ENCODE results near the gene ZFP92. TPM values are rescaled to one million over a fixed set of nuclear protein-coding genes. Genes with fewer than 3 reads are reported as not detected.

Gene ZFP92
- polyA plus RNA-seq, 1 donor from 2014 or later = not detected

DNA sequence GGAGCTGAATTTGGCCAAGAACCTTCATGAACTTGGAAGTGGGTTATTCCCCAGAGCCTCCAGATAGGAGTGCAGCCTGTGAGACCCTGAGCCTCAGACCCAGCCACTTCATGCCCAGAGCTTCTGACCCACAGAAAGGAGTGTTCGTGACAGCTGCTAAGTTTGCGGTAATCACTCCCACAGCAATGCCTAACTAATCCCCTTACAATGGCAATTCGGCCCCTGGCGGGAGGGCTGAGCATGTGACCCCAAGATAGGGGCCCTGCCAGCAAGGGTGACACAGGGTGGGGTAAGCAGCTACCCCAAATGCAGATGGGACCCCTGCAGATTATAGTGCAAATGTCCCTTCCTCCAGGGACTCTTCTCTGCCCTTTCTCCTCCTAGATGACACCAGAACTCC lies 32.7 kb upstream of the ZFP92 start:
- no peak overlapping the region for H3K9ac ChIP-seq (ENCODE audit: low read length)
- H3F3A ChIP-seq (ENCODE audit: insufficient read depth, low read length, poor library complexity, severe bottlenecking) = no peaks in the 10 kb centered on the region
- no peaks in the 10 kb centered on the region for H3K27me3 ChIP-seq (ENCODE audit: insufficient read depth, low read depth, low read length)
- H3K9me2 ChIP-seq (ENCODE audit: insufficient read depth, low read length) = no peaks in the 10 kb centered on the region
- no peak overlapping the region for H3K4me2 ChIP-seq (ENCODE audit: low read length)
- no peak overlapping the region for H2AFZ ChIP-seq (ENCODE audit: low read depth, low read length)
- no peak overlapping the region for H3K27ac ChIP-seq (ENCODE audit: low read length)
- H4K20me1 ChIP-seq (ENCODE audit: insufficient read depth) = no peaks in the 10 kb centered on the region
- H3K36me3 ChIP-seq (ENCODE audit: insufficient read depth, low read length) = no peaks in the 10 kb centered on the region
- H3K9me3 ChIP-seq (ENCODE audit: low read length) = no peaks in the 10 kb centered on the region
- no peak for TF ChIP-seq SMC3 (conservative IDR thresholded peaks at IDR 0.05; ENCODE audit: poor library complexity)
- TF ChIP-seq MXI1 (conservative IDR thresholded peaks at IDR 0.05; ENCODE audit: poor library complexity, severe bottlenecking) = no peak
- no peak for TF ChIP-seq TAF1 (IDR thresholded peaks at IDR 0.05; ENCODE audit: low read depth)
- TF ChIP-seq, protein P1, sequence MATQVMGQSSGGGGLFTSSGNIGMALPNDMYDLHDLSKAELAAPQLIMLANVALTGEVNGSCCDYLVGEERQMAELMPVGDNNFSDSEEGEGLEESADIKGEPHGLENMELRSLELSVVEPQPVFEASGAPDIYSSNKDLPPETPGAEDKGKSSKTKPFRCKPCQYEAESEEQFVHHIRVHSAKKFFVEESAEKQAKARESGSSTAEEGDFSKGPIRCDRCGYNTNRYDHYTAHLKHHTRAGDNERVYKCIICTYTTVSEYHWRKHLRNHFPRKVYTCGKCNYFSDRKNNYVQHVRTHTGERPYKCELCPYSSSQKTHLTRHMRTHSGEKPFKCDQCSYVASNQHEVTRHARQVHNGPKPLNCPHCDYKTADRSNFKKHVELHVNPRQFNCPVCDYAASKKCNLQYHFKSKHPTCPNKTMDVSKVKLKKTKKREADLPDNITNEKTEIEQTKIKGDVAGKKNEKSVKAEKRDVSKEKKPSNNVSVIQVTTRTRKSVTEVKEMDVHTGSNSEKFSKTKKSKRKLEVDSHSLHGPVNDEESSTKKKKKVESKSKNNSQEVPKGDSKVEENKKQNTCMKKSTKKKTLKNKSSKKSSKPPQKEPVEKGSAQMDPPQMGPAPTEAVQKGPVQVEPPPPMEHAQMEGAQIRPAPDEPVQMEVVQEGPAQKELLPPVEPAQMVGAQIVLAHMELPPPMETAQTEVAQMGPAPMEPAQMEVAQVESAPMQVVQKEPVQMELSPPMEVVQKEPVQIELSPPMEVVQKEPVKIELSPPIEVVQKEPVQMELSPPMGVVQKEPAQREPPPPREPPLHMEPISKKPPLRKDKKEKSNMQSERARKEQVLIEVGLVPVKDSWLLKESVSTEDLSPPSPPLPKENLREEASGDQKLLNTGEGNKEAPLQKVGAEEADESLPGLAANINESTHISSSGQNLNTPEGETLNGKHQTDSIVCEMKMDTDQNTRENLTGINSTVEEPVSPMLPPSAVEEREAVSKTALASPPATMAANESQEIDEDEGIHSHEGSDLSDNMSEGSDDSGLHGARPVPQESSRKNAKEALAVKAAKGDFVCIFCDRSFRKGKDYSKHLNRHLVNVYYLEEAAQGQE (IDR thresholded peaks at IDR 0.05; ENCODE audit: borderline replicate concordance) = no peak
- TF ChIP-seq POLR2AphosphoS5 (IDR thresholded peaks at IDR 0.05) = no peak
- TF ChIP-seq EZH2 (IDR thresholded peaks at IDR 0.05; ENCODE audit: borderline replicate concordance, insufficient read depth, low read length, poor library complexity, severe bottlenecking) = no peak
- no peak for TF ChIP-seq EP300 (conservative IDR thresholded peaks at IDR 0.05; ENCODE audit: poor library complexity, severe bottlenecking)
- no peak for TF ChIP-seq RAD21 (conservative IDR thresholded peaks at IDR 0.05)
- TF ChIP-seq, protein P2, sequence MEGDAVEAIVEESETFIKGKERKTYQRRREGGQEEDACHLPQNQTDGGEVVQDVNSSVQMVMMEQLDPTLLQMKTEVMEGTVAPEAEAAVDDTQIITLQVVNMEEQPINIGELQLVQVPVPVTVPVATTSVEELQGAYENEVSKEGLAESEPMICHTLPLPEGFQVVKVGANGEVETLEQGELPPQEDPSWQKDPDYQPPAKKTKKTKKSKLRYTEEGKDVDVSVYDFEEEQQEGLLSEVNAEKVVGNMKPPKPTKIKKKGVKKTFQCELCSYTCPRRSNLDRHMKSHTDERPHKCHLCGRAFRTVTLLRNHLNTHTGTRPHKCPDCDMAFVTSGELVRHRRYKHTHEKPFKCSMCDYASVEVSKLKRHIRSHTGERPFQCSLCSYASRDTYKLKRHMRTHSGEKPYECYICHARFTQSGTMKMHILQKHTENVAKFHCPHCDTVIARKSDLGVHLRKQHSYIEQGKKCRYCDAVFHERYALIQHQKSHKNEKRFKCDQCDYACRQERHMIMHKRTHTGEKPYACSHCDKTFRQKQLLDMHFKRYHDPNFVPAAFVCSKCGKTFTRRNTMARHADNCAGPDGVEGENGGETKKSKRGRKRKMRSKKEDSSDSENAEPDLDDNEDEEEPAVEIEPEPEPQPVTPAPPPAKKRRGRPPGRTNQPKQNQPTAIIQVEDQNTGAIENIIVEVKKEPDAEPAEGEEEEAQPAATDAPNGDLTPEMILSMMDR (IDR thresholded peaks at IDR 0.05; ENCODE audit: poor library complexity, severe bottlenecking) = no peak
- H3K79me2 ChIP-seq (replicated peaks; ENCODE audit: insufficient read depth, low read length) = no peaks in the 10 kb centered on the region
- no peak overlapping the region for H3K4me3 ChIP-seq (ENCODE audit: low read length)

DNA sequence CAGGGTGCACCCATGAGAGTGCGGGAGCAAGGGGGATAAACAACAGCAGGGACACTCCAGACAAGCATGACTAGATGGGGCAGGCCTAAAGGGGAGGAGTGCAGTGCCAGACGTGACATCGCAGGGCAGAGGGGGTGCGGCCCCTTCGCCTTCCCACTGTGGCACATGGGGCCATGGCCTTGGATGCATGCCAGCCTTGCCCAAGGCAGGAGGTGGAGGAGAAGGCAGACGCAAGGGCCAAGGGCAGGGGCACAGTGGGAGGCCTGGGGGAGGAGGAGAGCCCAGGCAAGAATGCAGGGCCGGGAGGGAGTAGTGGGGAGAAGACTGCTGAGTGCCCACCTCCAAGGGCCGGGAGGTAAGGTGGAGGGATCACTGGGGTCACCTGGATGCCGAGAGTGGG lies 31.8 kb upstream of the ZFP92 start:
- TF ChIP-seq EP300 (conservative IDR thresholded peaks at IDR 0.05; ENCODE audit: poor library complexity, severe bottlenecking) = no peak
- TF ChIP-seq RAD21 (conservative IDR thresholded peaks at IDR 0.05) = no peak
- no peak for TF ChIP-seq MXI1 (conservative IDR thresholded peaks at IDR 0.05; ENCODE audit: poor library complexity, severe bottlenecking)
- TF ChIP-seq EZH2 (IDR thresholded peaks at IDR 0.05; ENCODE audit: borderline replicate concordance, insufficient read depth, low read length, poor library complexity, severe bottlenecking) = no peak
- TF ChIP-seq, protein P2 (IDR thresholded peaks at IDR 0.05; ENCODE audit: poor library complexity, severe bottlenecking) = no peak
- TF ChIP-seq SMC3 (conservative IDR thresholded peaks at IDR 0.05; ENCODE audit: poor library complexity) = no peak
- TF ChIP-seq, protein P1 (IDR thresholded peaks at IDR 0.05; ENCODE audit: borderline replicate concordance) = no peak
- TF ChIP-seq TAF1 (IDR thresholded peaks at IDR 0.05; ENCODE audit: low read depth) = no peak
- no peak for TF ChIP-seq POLR2AphosphoS5 (IDR thresholded peaks at IDR 0.05)
- no peaks in the 10 kb centered on the region for H3K36me3 ChIP-seq (ENCODE audit: insufficient read depth, low read length)
- no peak overlapping the region for H3K4me2 ChIP-seq (ENCODE audit: low read length)
- no peak overlapping the region for H3K9ac ChIP-seq (ENCODE audit: low read length)
- H2AFZ ChIP-seq (ENCODE audit: low read depth, low read length) = no peak overlapping the region
- H3K27me3 ChIP-seq (ENCODE audit: insufficient read depth, low read depth, low read length) = no peaks in the 10 kb centered on the region
- H3K27ac ChIP-seq (ENCODE audit: low read length) = no peak overlapping the region
- no peaks in the 10 kb centered on the region for H3K79me2 ChIP-seq (replicated peaks; ENCODE audit: insufficient read depth, low read length)
- no peaks in the 10 kb centered on the region for H3K9me2 ChIP-seq (ENCODE audit: insufficient read depth, low read length)
- no peaks in the 10 kb centered on the region for H4K20me1 ChIP-seq (ENCODE audit: insufficient read depth)
- H3F3A ChIP-seq (ENCODE audit: insufficient read depth, low read length, poor library complexity, severe bottlenecking) = no peaks in the 10 kb centered on the region
- H3K4me3 ChIP-seq (ENCODE audit: low read length) = no peak overlapping the region
- no peaks in the 10 kb centered on the region for H3K9me3 ChIP-seq (ENCODE audit: low read length)

All from neural cell (in vitro differentiated cells).